Nephron (organoid): Measurements from ENCODE around the gene NDST1.
A peak's percentile ranks its signal among the peaks of the same experiment; 100 is the strongest.

Source experiments
- H3K27ac Mint-ChIP-seq, 3 experiments: 2 replicates each; pipeline ENCODE4 v1.8.0; 2020; ENCODE audit warnings: mixed read lengths in 3 of 3, mild to moderate bottlenecking in 2 of 3, moderate library complexity in 1 of 3
- H3K27me3 Mint-ChIP-seq: 2 replicates; pipeline ENCODE4 v1.8.0; 2021; ENCODE audit warnings: low read depth, mild to moderate bottlenecking, moderate library complexity, mixed read lengths
- H3K36me3 Mint-ChIP-seq: 2 replicates; pipeline ENCODE4 v1.8.0; 2020; ENCODE audit warnings: low read depth, mixed read lengths
- H3K4me1 Mint-ChIP-seq: 2 replicates; pipeline ENCODE4 v1.8.0; 2020; ENCODE audit warnings: mixed read lengths
- H3K4me3 Mint-ChIP-seq, 3 experiments: 2 replicates each; pipeline ENCODE4 v1.8.0; 2020; ENCODE audit warnings: mild to moderate bottlenecking in 3 of 3, mixed read lengths in 3 of 3, moderate library complexity in 2 of 3
- H3K9me3 Mint-ChIP-seq: 2 replicates; pipeline ENCODE4 v1.8.0; 2020; ENCODE audit warnings: mixed read lengths
- CTCF ChIP-seq, 3 experiments: fragments of 200-600 bp; sonication (generic); IDR thresholded peaks; one replicate each; pipeline ENCODE4 v1.5.0; 2021; ENCODE audit warnings: antibody characterized with exemption in 3 of 3; ENCODE audit not compliant: unreplicated experiment in 3 of 3

The NDST1 gene

DNA sequence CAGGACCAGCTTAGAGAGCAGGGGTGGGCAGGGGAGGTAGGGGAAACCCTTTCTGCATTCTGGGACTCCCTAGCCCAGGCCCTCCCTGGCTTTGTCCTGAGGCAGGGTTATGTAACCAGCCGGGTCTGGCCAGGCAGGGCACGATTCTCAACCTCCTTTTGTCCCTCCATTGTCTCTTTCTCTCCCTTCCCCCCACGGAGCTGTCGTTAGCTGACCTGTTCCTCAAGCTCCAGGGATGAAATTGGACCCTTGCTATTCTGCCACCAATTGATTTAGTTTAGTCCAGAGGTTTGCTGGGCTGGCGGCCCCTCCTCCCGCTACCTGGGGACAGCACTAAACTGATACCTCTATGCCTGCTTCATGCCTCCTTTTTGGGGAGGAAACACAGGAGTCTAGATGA, 9.4 kb upstream of the NDST1 start:
- no peak for TF ChIP-seq CTCF (IDR thresholded peaks at IDR 0.05; ENCODE audit: unreplicated experiment in 3 of 3)
- Mint-ChIP-seq H3K9me3 (no peaks in the 10 kb centered on the region), H3K4me3 (peak overlapping the region in 1 of 3 experiments; percentile 52), H3K27me3 (no peaks in the 10 kb centered on the region), H3K27ac (peak overlapping the region in 2 of 3 experiments; percentile 42 to 76), H3K36me3 (peaks cover 24% of the 10 kb centered on the region), H3K4me1 (peaks cover 65% of the 10 kb centered on the region)

DNA sequence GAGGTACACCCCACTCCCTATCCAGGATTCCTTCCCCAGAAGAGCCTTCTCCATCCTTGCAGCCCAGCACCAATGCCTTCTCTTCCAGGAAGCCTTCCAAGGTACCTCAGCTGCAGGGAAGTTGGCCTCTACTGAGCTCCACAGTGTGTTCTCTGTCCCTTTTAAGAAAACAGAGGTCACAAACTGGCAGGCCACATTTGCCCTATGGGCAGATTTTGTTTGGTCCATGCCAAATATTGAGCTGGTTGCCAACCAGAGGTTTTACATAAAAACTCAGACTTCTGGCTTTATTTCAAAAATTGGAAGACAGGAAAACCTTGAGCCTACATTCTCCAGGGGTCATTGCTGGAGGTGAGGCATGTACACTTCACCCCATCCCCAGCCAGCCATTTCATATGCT, 9.0 kb upstream of the NDST1 start:
- TF ChIP-seq CTCF (IDR thresholded peaks at IDR 0.05; ENCODE audit: unreplicated experiment in 3 of 3): no peak
- Mint-ChIP-seq H3K27me3 (no peaks in the 10 kb centered on the region), H3K36me3 (peaks cover 23% of the 10 kb centered on the region), H3K27ac (peak overlapping the region in 2 of 3 experiments; percentile 42 to 76), H3K4me1 (peaks cover 69% of the 10 kb centered on the region), H3K4me3 (peak overlapping the region in 1 of 3 experiments; percentile 52), H3K9me3 (no peaks in the 10 kb centered on the region)

DNA sequence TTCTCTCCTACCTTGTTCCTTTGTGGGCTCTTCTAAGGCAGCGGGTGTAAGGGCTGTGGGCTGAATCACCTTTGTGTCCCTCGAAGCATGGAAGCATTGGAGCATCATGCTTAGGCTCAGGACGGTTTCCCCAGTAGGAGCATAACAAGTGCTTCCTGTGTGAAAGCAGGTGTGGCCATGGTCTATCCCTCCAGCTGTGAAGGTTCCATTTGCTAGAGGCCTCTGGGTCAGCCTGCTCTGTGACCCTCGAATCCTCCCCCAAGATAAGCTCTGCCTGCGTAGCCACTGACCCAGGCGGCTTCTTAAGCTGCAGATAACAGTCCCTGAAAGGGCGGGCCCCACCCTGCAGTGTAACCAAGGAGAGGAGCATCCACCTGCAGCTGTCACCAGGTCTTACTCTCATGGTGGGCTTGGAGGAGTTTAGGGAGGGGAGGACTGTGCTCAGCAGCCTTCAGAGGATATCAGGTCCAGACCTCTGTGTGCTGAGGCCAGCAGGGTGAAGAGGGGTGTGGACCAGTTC, 8.4 kb upstream of the NDST1 start:
- peaks cover 23% of the 10 kb centered on the region for H3K36me3 Mint-ChIP-seq
- no peak overlapping the region for H3K4me3 Mint-ChIP-seq
- no peaks in the 10 kb centered on the region for H3K27me3 Mint-ChIP-seq
- H3K4me1 Mint-ChIP-seq: peaks cover 73% of the 10 kb centered on the region
- TF ChIP-seq CTCF (IDR thresholded peaks at IDR 0.05; ENCODE audit: unreplicated experiment in 3 of 3): no peak
- peak overlapping the region in 1 of 3 experiments; percentile 72 for H3K27ac Mint-ChIP-seq
- H3K9me3 Mint-ChIP-seq: no peaks in the 10 kb centered on the region

- no peak for TF ChIP-seq CTCF (IDR thresholded peaks at IDR 0.05; ENCODE audit: unreplicated experiment in 3 of 3)
- no peaks in the 10 kb centered on the region for H3K9me3 Mint-ChIP-seq
- no peak overlapping the region for H3K27ac Mint-ChIP-seq
- H3K4me3 Mint-ChIP-seq: no peak overlapping the region
- H3K27me3 Mint-ChIP-seq: no peaks in the 10 kb centered on the region
- H3K4me1 Mint-ChIP-seq: peaks cover 77% of the 10 kb centered on the region
- H3K36me3 Mint-ChIP-seq: peaks cover 23% of the 10 kb centered on the region
These were observed 7.5 kb upstream of the NDST1 start for GRCh38 chr5:150500328-150500841.

- H3K36me3 Mint-ChIP-seq: peaks cover 19% of the 10 kb centered on the region
- H3K9me3 Mint-ChIP-seq: no peaks in the 10 kb centered on the region
- peaks cover 76% of the 10 kb centered on the region for H3K4me1 Mint-ChIP-seq
- no peaks in the 10 kb centered on the region for H3K27me3 Mint-ChIP-seq
- no peak for TF ChIP-seq CTCF (IDR thresholded peaks at IDR 0.05; ENCODE audit: unreplicated experiment in 3 of 3)
- no peak overlapping the region for H3K27ac Mint-ChIP-seq
- H3K4me3 Mint-ChIP-seq: no peak overlapping the region
These were observed 7.0 kb upstream of the NDST1 start for GRCh38 chr5:150500905-150501304.

GRCh38 chr5:150502106-150502505, 5.8 kb upstream of the NDST1 start:
- no peaks in the 10 kb centered on the region for H3K27me3 Mint-ChIP-seq
- TF ChIP-seq CTCF (IDR thresholded peaks at IDR 0.05; ENCODE audit: unreplicated experiment in 3 of 3): no peak
- H3K4me1 Mint-ChIP-seq: peaks cover 69% of the 10 kb centered on the region
- H3K36me3 Mint-ChIP-seq: peaks cover 13% of the 10 kb centered on the region
- no peak overlapping the region for H3K4me3 Mint-ChIP-seq
- H3K27ac Mint-ChIP-seq: peak overlapping the region in 1 of 3 experiments; percentile 46
- H3K9me3 Mint-ChIP-seq: no peaks in the 10 kb centered on the region
